ENCODE results near the gene FBXL19.
A peak's percentile ranks its signal among the peaks of the same experiment; 100 is the strongest.

FBXL19 gene

DNA sequence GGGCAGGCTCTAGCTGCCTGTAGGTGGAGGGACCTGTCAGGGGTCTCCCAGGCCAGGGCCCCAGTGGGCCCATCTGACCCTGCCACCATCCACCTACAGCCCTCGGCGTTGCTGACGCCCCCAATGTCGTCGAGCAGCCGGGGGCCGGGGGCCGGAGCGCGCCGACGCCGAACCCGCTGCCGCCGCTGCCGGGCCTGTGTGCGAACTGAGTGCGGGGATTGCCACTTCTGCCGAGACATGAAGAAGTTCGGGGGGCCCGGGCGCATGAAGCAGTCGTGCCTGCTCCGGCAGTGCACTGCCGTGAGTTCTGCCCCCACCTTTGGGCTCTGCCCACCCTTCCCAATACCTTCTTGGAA lies 2.2 kb downstream of the FBXL19 start:
- H3K27me3 ChIP-seq = no peaks in the 10 kb centered on the region
- H3K4me3 ChIP-seq (ENCODE audit: low read depth in 1 of 2, low read length in 1 of 2) = no peak overlapping the region
- H3K36me3 ChIP-seq = peaks cover 15% of the 10 kb centered on the region
- TF ChIP-seq, protein P1, sequence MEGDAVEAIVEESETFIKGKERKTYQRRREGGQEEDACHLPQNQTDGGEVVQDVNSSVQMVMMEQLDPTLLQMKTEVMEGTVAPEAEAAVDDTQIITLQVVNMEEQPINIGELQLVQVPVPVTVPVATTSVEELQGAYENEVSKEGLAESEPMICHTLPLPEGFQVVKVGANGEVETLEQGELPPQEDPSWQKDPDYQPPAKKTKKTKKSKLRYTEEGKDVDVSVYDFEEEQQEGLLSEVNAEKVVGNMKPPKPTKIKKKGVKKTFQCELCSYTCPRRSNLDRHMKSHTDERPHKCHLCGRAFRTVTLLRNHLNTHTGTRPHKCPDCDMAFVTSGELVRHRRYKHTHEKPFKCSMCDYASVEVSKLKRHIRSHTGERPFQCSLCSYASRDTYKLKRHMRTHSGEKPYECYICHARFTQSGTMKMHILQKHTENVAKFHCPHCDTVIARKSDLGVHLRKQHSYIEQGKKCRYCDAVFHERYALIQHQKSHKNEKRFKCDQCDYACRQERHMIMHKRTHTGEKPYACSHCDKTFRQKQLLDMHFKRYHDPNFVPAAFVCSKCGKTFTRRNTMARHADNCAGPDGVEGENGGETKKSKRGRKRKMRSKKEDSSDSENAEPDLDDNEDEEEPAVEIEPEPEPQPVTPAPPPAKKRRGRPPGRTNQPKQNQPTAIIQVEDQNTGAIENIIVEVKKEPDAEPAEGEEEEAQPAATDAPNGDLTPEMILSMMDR (IDR thresholded peaks at IDR 0.05) = no peak
- H3K9me3 ChIP-seq = no peaks in the 10 kb centered on the region
- H3K4me1 ChIP-seq (ENCODE audit: control insufficient read depth in 1 of 2, insufficient read depth in 1 of 2, low read depth in 1 of 2, low read length in 1 of 2) = peaks cover 12 to 18% of the 10 kb centered on the region in 2 experiments
- H3K27ac ChIP-seq = peak overlapping the region; percentile 6

DNA sequence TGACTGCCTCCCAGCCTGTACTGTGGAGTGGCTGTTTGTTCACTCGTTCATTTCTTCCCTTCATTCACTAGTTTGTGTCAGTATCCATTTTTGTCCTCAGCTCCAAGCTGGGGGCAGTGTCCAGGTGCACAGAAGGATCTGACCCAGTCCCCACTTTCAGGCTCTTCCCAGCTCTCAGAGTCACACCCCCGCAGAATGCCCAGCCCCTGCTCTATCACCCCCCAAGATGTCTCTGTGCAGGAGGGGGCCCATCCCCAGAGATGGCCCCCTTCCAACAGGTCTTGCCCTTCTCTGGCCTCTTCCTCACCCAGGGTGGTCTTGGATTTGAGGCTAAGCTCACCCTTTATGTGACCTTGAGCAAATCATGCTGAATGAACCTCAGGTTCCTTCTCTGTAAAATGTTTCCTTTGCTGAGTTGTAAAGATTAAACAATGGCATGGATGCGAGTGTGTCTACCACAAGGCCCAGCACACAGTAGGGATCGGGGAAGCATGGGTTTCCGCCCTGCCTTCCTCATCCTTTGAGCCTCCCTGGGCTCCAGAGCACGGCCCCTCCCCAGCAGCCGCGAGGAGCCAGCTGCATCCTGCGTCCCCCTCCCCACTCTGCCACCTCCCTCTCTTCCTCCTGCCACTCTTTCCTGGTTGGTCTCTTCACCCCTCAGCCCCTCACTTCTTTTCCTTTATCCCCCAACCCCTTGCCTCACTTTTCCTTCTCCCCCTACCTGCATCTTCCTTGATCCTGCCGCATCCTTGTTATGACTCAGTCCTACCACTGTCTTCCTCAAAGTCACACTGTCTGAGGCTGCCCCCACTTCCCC lies 2.8 kb downstream of the FBXL19 start:
- Histone ChIP-seq H3K27me3 (no peaks in the 10 kb centered on the region), H3K4me1 (ENCODE audit: control insufficient read depth in 1 of 2, insufficient read depth in 1 of 2, low read depth in 1 of 2, low read length in 1 of 2) (peaks cover 12 to 18% of the 10 kb centered on the region in 2 experiments), H3K9me3 (no peaks in the 10 kb centered on the region), H3K36me3 (peaks cover 21% of the 10 kb centered on the region), H3K27ac (peak overlapping the region; percentile 42), H3K4me3 (ENCODE audit: low read depth in 1 of 2, low read length in 1 of 2) (no peak overlapping the region)
- TF ChIP-seq, protein P1 (IDR thresholded peaks at IDR 0.05) = no peak

DNA sequence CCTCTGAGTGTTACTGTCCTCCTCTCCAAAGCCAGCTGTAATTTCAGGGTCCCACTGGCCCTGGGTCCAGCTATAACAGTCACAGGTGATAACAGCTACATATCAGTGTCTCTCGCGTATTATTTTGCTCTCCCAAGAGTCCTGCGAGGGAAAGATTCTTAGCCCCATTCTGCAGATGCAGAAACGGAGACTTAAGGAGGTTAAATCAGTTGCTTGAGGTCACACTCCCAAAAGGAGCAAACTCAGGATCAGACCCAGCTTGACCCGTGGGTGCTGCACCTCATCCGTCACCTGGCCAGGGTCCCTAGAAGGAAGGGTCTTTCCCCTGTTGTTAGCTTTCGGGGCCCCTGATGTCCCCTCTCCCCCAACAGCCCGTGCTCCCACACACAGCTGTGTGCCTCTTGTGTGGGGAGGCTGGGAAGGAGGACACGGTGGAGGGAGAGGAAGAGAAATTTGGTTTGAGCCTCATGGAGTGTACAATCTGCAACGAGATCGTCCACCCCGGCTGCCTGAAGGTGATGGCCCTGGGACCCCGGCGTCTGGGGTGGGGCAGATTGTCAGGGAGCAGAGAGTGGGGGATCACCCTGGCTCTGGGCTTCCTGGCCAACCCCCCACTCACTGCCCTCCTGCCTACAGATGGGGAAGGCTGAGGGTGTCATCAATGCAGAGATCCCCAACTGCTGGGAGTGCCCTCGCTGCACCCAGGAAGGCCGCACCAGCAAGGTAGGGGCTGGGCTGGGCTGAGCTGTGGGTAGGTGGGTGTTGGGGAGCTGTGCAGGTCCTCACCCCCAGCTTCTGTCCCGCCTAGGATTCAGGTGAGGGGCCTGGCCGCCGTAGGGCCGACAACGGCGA lies 3.8 kb downstream of the FBXL19 start:
- Histone ChIP-seq H3K27me3 (no peaks in the 10 kb centered on the region), H3K4me3 (ENCODE audit: low read depth in 1 of 2, low read length in 1 of 2) (no peak overlapping the region), H3K4me1 (ENCODE audit: control insufficient read depth in 1 of 2, insufficient read depth in 1 of 2, low read depth in 1 of 2, low read length in 1 of 2) (peaks cover 2 to 8% of the 10 kb centered on the region in 2 experiments), H3K27ac (peak overlapping the region; percentile 27), H3K36me3 (peaks cover 27% of the 10 kb centered on the region), H3K9me3 (no peaks in the 10 kb centered on the region)
- TF ChIP-seq, protein P1 (IDR thresholded peaks at IDR 0.05) = no peak

- peaks cover 31% of the 10 kb centered on the region for H3K36me3 ChIP-seq
- H3K4me3 ChIP-seq (ENCODE audit: low read depth in 1 of 2, low read length in 1 of 2) = no peak overlapping the region
- no peak overlapping the region for H3K27ac ChIP-seq
- H3K27me3 ChIP-seq = no peaks in the 10 kb centered on the region
- no peaks in the 10 kb centered on the region for H3K9me3 ChIP-seq
- H3K4me1 ChIP-seq (ENCODE audit: control insufficient read depth in 1 of 2, insufficient read depth in 1 of 2, low read depth in 1 of 2, low read length in 1 of 2) = peaks cover 0 to 7% of the 10 kb centered on the region in 2 experiments
- TF ChIP-seq, protein P1 (IDR thresholded peaks at IDR 0.05) = no peak
Observed at GRCh38 chr16:30927789-30928378, 4.5 kb downstream of the FBXL19 start.

DNA sequence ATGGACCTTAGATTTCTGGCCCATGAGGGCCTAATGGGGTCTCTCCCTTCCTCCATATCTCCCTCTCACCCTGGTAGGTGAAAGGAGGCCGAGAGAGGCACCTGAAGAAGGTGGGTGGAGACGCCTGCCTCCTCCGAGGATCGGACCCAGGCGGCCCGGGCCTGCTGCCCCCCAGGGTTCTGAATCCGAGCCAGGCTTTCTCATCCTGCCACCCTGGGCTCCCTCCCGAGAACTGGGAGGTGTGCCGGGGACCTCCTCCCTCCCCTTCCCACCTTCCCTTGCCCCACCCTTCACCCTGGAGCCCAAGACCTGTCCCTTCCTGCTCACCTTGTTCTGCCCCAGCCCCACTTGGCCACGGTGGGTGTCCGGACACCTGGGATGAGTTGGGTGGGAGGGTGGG lies 5.0 kb downstream of the FBXL19 start:
- TF ChIP-seq, protein P1 (IDR thresholded peaks at IDR 0.05) = no peak
- Histone ChIP-seq H3K36me3 (peaks cover 31% of the 10 kb centered on the region), H3K4me3 (ENCODE audit: low read depth in 1 of 2, low read length in 1 of 2) (no peak overlapping the region), H3K27ac (no peak overlapping the region), H3K4me1 (ENCODE audit: control insufficient read depth in 1 of 2, insufficient read depth in 1 of 2, low read depth in 1 of 2, low read length in 1 of 2) (peaks cover 0 to 7% of the 10 kb centered on the region in 2 experiments), H3K27me3 (no peaks in the 10 kb centered on the region), H3K9me3 (no peaks in the 10 kb centered on the region)

Measured in neutrophil (primary cell).